K562 (cell line): Measurements from ENCODE around the gene SEH1L. TPM values are rescaled to one million over a fixed set of nuclear protein-coding genes. Genes with fewer than 3 reads are reported as not detected.

Source experiments
- ATAC-seq: fragments of 200-7000 bp; cut with Tn5 transposase; 3 replicates; pipeline ENCODE4 v1.9.1; 2020; ENCODE audit warnings: moderate library complexity
- BruUV-seq: library from RNA; stranded (reverse); fragments of 400-500 nt; replicated peaks from 2 replicates; lab custom pipeline; 2021; lab: Mats Ljungman, UMichigan
- CTCF ChIA-PET: fragments of 300-600 bp; formaldehyde crosslinking; extraction: SDS; loops from one replicate; lab custom pipeline; 2021; ENCODE audit warnings: low intra/inter-chr PET ratio; lab: Yijun Ruan, JAX
- POLR2A ChIA-PET: fragments of 300-600, 350-650 bp; sonication (Branson Sonifier 250); formaldehyde crosslinking; extraction: SDS; loops from one replicate; lab custom pipeline; 2021; ENCODE audit warnings: antibody characterized with exemption, inconsistent platforms; lab: Yijun Ruan, JAX
- DNase-seq, 4 experiments: peaks; one replicate each; pipeline versions ENCODE4 v3.0.0 to v3.0.0-alpha.2; 2011 to 2018; ENCODE audit warnings: low spot score in 3 of 4, mixed read lengths in 3 of 4; ENCODE audit errors: extremely low read depth in 1 of 4
- FAIRE-seq: peaks from 2 replicates; lab custom pipeline; 2011; peaks lifted over from hg19 to GRCh38; lab: Jason Lieb, UNC
- H2AFZ ChIP-seq: 2 replicates; pipeline ENCODE4 v1.6.0; 2011; ENCODE audit warnings: low read depth, low read length, control low read depth, inconsistent platforms
- H3K27ac ChIP-seq: fragments of 200-600 bp; 3 replicates; pipeline ENCODE4 v1.8.0; 2011; ENCODE audit warnings: low read depth, mild to moderate bottlenecking, control low read depth, inconsistent platforms, low read length, moderate library complexity, mixed read lengths; ENCODE audit errors: extremely low read depth
- H3K27me3 ChIP-seq, 2 experiments: fragments of 300-600 bp in 1 of 2; 2 replicates in 1 of 2; 3 replicates in 1 of 2; pipeline versions ENCODE4 v1.6.0 to v1.8.0; 2011; ENCODE audit warnings: inconsistent platforms in 2 of 2, low read length in 2 of 2, mild to moderate bottlenecking in 1 of 2, mixed read lengths in 1 of 2, moderate library complexity in 1 of 2; ENCODE audit not compliant: control insufficient read depth in 2 of 2, insufficient read depth in 2 of 2
- H3K36me3 ChIP-seq: fragments of 300-600 bp; 3 replicates; pipeline ENCODE4 v1.8.0; 2011; ENCODE audit warnings: mild to moderate bottlenecking, low read length, inconsistent platforms; ENCODE audit not compliant: control insufficient read depth, insufficient read depth
- H3K4me1 ChIP-seq, 2 experiments: fragments of 200-600 bp in 1 of 2; replicated peaks in 1 of 2; 2 replicates in 1 of 2; 3 replicates in 1 of 2; pipeline versions ENCODE4 v1.5.1 to v1.8.0; 2011; ENCODE audit warnings: inconsistent platforms in 2 of 2, low read length in 2 of 2, mild to moderate bottlenecking in 1 of 2, mixed read lengths in 1 of 2, moderate library complexity in 1 of 2; ENCODE audit not compliant: control insufficient read depth in 2 of 2, insufficient read depth in 2 of 2
- H3K4me2 ChIP-seq: 2 replicates; pipeline ENCODE4 v1.6.1; 2011; ENCODE audit warnings: low read length, control low read depth, inconsistent platforms, mixed read lengths; ENCODE audit not compliant: insufficient read depth
- H3K4me3 ChIP-seq: fragments of 200-600 bp; sonication (generic), shearing (Covaris generic); 2 replicates; pipeline ENCODE4 v1.5.1; 2016; ENCODE audit warnings: control low read depth, inconsistent platforms
- H3K79me2 ChIP-seq: fragments of 200-600 bp; 3 replicates; pipeline ENCODE4 v1.8.0; 2011; ENCODE audit warnings: low read length, inconsistent platforms; ENCODE audit not compliant: control insufficient read depth, insufficient read depth
- H3K9ac ChIP-seq, 2 experiments: 2 replicates each; pipeline versions ENCODE4 v1.6.0 to v1.6.1; 2011; ENCODE audit warnings: low read depth in 2 of 2, low read length in 2 of 2, control low read depth in 1 of 2, inconsistent platforms in 1 of 2, mild to moderate bottlenecking in 1 of 2, mixed read lengths in 1 of 2; ENCODE audit not compliant: insufficient read depth in 1 of 2
- H3K9me1 ChIP-seq: one replicate; pipeline ENCODE4 v1.6.0; 2011; ENCODE audit warnings: inconsistent platforms, mild to moderate bottlenecking, low read length, moderate library complexity; ENCODE audit not compliant: control insufficient read depth, insufficient read depth
- H3K9me3 ChIP-seq: replicated peaks from 2 replicates; pipeline ENCODE4 v1.5.1; 2011; ENCODE audit warnings: low read depth, low read length, inconsistent platforms; ENCODE audit not compliant: control insufficient read depth, insufficient read depth
- H4K20me1 ChIP-seq: replicated peaks from 2 replicates; pipeline ENCODE4 v1.6.1; 2011; ENCODE audit warnings: low read length, inconsistent platforms, mixed read lengths; ENCODE audit not compliant: control insufficient read depth, insufficient read depth
- FOXK2 ChIP-seq, 2 experiments: fragments of 450-650 bp; IDR thresholded peaks in 1 of 2; conservative IDR thresholded peaks in 1 of 2; 2 replicates each; pipeline ENCODE4 v1.6.1; 2016; ENCODE audit warnings: low read depth in 2 of 2, mild to moderate bottlenecking in 1 of 2
- FOXP4 ChIP-seq: sonication (generic); formaldehyde crosslinking; IDR thresholded peaks from 2 replicates; pipeline ENCODE4 v1.8.0; 2022; ENCODE audit warnings: mild to moderate bottlenecking, missing genetic modification reagents, borderline replicate concordance
- JUN ChIP-seq, 2 experiments: sonication (generic) in 1 of 2; formaldehyde crosslinking in 1 of 2; IDR thresholded peaks; 2 replicates each; pipeline versions ENCODE4 v1.6.1 to v1.8.0; 2012 to 2022; ENCODE audit warnings: borderline replicate concordance in 2 of 2, mild to moderate bottlenecking in 2 of 2, improper control_type of control experiment in 1 of 2, low read depth in 1 of 2, low read length in 1 of 2, missing genetic modification reagents in 1 of 2
- PYGO2 ChIP-seq: fragments of 450-650 bp; IDR thresholded peaks from 2 replicates; pipeline ENCODE4 v1.6.1; 2016; ENCODE audit warnings: mild to moderate bottlenecking, missing genetic modification characterization, moderate library complexity, missing compliant biosample characterization
- TAF15 ChIP-seq: fragments of 200-400 bp; formaldehyde crosslinking; IDR thresholded peaks from 2 replicates; pipeline ENCODE4 v1.6.1; 2017; ENCODE audit warnings: mild to moderate bottlenecking, low read depth, low read length, moderate library complexity
- TGIF2 ChIP-seq: sonication (generic); formaldehyde crosslinking; IDR thresholded peaks from 2 replicates; pipeline ENCODE4 v1.8.1; 2022; ENCODE audit warnings: mild to moderate bottlenecking, missing genetic modification reagents, moderate library complexity
- ZC3H4 ChIP-seq: sonication (generic); formaldehyde crosslinking; IDR thresholded peaks from 2 replicates; pipeline ENCODE4 v1.9.0; 2021; ENCODE audit warnings: missing genetic modification reagents, borderline replicate concordance
- ZNF79 ChIP-seq: fragments of 250-450 bp; sonication (Bioruptor Pico); IDR thresholded peaks from 2 replicates; pipeline ENCODE4 v1.4.0; 2020; ENCODE audit warnings: low read depth, mild to moderate bottlenecking, moderate library complexity
- WGBS: fragments of 100-300 bp; shearing (Covaris generic); methylation state at CpG from one replicate; pipeline ENCODE4 v1.1.6; 2016; ENCODE audit warnings: low coverage, mixed read lengths; ENCODE audit not compliant: insufficient coverage; ENCODE audit errors: missing lambda C conversion rate; 5-methylcytosine and 5-hydroxymethylcytosine counted together
- in situ Hi-C: fragments of 300-500 bp; cut with MboI; formaldehyde crosslinking; loops from 4 replicates; pipeline ENCODE4 v1.15.0; 2018; ENCODE audit warnings: inconsistent platforms, mixed read lengths
- intact Hi-C: fragments of 100-400 bp; cut with micrococcal nuclease; formaldehyde crosslinking; loops from 2 replicates; pipeline ENCODE4 v1.14.2; 2022
- polyA plus RNA-seq, 8 experiments: library from polyadenylated mRNA; depleted of rRNA in 4 of 8; stranded (reverse) in 5 of 8; unstranded in 3 of 8; fragments of >200 nt; fragmentation: Nextera tagmentation in 2 of 8; fragmentation: Illumina TruSeq in 1 of 8; extraction: Ambion mirVana in 2 of 8; extraction: Trizol in 1 of 8; gene quantifications; 2 replicates each; pipeline versions ENCODE4 v1.2.1 to v1.2.3, GENCODE V29; 2011 to 2014; ENCODE audit warnings: inconsistent platforms in 1 of 8, missing spikeins in 1 of 8
- total RNA-seq, 7 experiments: library from RNA; depleted of rRNA in 6 of 7; stranded (reverse); fragments of >200 nt in 6 of 7; fragmentation: Illumina TruSeq in 2 of 7; extraction: Trizol in 2 of 7; gene quantifications; 2 replicates each; pipeline versions ENCODE4 v1.2.1 to v1.2.3, GENCODE V29; 2011 to 2021; ENCODE audit warnings: low replicate concordance in 1 of 7

SEH1L gene
- total and polyA plus RNA-seq, 9 of the 15 experiments (the other 6 are each of a cell fraction or from before 2014, with no cell fraction given), result 62.2 to 180 (median 108) TPM

GRCh38 chr18:13026583-13027270, 78.9 kb downstream of the SEH1L start:
- no TSS peak for BruUV-seq
- Histone ChIP-seq H3K9me3 (no peaks in the 10 kb centered on the region), H2AFZ (no peak overlapping the region), H3K4me1 (no peaks in the 10 kb centered on the region), H3K9me1 (no peaks in the 10 kb centered on the region), H3K27ac (no peak overlapping the region), H4K20me1 (no peaks in the 10 kb centered on the region), H3K4me2 (no peak overlapping the region), H3K9ac (no peak overlapping the region), H3K79me2 (peaks cover 36% of the 10 kb centered on the region), H3K36me3 (peaks cover 69% of the 10 kb centered on the region), H3K4me3 (no peak overlapping the region), H3K27me3 (no peaks in the 10 kb centered on the region)
- no peak for ATAC-seq
- in situ Hi-C loops (no loop called here), intact Hi-C loops (no loop called here)
- 97% methylated on average over 3 of the region's 3 CpGs for WGBS
- ChIA-PET CTCF (no interaction called here), POLR2A (interaction anchor here (0.6 kb wide), 1 partner anchor 39 kb away, joined by 3 read pairs; no protein-coding TSS in a partner anchor)
- no peak for FAIRE-seq
- TF ChIP-seq TGIF2 (no peak), TAF15 (no peak), FOXP4 (CRISPR knock-in tag) (no peak), FOXK2 (conservative IDR thresholded peaks at IDR 0.05 in 1 of 2, IDR thresholded peaks at IDR 0.05 in 1 of 2; ENCODE audit: low read depth in 2 of 2) (no peak), PYGO2 (tag) (no peak), ZC3H4 (CRISPR knock-in tag) (no peak), JUN (IDR thresholded peaks at IDR 0.05; ENCODE audit: borderline replicate concordance, low read depth, low read length) (no peak), JUN (CRISPR knock-in tag; IDR thresholded peaks at IDR 0.05; ENCODE audit: borderline replicate concordance) (no peak), ZNF79 (CRISPR knock-in tag) (no peak)
- DNase-seq, result no peak
